Measurements from ENCODE around the gene SAMD3.
"Not testable (repeated sequence)": the region's sequence is repeated elsewhere in the genome, so short reads cannot be mapped to it uniquely, and the experiment has no call there.

The SAMD3 gene

DNA sequence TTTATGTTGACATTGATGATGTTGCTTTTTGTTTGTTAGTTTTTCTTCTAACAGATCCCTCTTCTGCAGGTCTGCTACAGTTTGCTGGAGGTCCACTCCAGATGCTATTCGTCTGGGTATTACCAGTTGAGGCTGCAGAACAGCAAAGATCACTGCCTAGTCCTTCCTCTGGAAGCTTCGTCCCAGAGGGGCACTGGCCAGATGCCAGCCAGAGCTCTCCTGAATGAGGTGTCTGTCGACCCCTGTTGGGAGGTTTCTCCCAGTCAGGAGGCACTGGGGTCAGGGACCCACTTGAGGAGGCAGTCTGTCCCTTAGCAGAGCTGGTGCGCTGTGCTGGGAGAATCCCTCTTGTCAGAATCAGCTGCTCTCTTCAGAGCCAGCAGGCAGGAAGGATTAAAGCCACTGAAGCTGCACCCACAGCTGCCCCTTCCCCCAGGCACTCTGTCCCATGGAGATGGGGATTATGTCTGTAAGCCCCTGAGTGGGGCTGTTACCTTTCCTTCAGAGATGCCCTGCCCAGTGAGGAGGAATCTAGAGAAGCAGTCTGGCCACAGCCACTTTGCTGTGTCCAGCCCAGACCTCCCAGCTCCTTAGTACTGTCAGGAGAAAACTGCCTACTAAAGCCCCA, 49.3 kb downstream of the SAMD3 start:
- DNase-seq (ENCODE audit: low read depth), result not testable (repeated sequence)

DNA sequence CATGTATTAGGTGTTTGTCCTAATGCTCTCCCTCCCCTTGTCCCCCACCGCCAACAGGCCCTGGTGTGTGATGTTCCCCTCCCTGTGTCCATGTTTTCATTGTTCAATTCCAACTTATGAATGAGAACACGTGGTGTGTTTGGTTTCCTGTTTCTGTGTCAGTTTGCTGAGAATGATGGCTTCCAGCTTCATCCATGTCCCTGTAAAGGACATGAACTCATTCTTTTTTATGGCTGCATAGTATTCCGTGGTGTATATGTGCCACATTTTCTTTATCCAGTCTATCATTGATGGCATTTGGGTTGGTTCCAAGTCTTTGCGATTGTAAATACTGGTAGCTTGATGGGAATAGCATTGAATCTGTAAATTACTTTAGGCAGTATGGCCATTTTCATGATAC, 52.6 kb downstream of the SAMD3 start:
- DNase-seq (ENCODE audit: low read depth), result not testable (repeated sequence)

- DNase-seq (ENCODE audit: low read depth), result no peak
These were observed 55.1 kb downstream of the SAMD3 start for GRCh38 chr6:130167655-130168054.

DNA sequence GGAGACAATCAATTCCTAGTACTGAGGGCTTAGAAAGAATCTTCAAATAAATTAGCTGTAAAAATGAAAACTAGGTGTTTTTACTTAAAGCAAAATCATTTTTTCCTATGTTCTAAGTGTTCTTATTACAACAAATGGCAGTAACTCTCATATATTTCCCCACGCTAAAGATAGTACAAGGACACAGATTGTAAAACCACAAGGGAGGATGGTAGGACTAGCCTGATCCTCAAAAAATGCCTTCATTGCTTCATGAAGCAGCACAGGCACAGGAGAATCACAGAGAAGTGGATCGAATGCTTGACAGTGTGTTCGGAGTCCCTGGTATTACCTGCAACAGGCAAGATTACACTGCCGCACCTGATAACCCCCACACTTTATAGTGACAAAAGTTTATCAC, 58.5 kb downstream of the SAMD3 start:
- DNase-seq (ENCODE audit: low read depth), result no peak

GRCh38 chr6:130163266-130163665, 59.5 kb downstream of the SAMD3 start:
- DNase-seq (ENCODE audit: low read depth), result no peak

DNA sequence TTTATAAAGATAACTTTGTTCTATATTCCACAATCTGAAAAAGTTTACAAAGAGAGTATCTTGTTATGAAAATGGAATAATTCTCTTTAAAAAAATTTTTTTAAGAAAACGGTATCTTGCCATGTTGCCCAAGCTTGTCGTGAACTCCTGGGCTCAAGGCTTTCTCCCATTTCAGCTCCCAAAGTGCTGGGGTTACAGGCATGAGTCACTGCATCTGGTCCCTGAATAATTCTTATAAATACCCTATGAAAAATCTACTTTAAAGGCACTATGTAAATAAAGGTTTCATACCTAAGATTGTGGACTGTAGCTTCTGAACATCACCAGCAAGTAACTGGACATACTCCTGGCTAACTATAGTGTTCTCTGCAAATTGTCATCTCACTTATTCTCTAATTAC, 60.3 kb downstream of the SAMD3 start:
- no peak for DNase-seq (ENCODE audit: low read depth)

DNA sequence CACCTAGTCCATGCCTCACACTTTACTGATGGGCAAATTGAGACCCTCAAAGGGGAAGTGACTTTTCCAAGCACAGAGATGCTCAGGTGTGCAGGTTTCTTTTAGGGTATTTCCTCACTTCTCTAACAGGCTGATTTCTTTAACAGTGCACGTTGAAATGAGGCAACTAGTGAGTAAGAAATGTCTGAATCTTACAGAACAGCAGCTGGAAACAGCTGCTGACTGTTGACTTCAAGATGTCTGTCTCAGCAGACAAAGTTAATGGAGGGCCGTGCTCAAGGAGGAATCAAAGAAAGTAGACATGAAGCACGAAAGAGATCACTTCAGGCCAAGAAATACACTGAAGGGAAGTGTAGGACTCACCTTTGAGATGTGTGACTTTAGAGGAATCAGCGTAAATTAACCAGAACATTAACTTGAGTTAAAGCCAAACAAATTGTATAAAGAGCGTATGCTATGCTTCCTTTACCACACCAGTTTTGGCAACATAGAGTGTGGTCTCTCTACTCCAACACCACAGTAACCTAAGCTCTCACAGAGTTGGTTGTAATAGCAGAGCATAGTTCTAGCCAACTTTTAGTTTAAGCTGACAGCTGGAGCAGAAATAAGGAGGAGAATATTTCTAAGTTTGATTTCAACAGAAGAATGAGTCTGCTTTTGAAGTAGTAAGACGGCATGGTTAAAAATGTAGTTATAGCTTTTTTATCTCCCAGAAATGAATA, 60.9 kb downstream of the SAMD3 start:
- DNase-seq (ENCODE audit: low read depth), result no peak

DNA sequence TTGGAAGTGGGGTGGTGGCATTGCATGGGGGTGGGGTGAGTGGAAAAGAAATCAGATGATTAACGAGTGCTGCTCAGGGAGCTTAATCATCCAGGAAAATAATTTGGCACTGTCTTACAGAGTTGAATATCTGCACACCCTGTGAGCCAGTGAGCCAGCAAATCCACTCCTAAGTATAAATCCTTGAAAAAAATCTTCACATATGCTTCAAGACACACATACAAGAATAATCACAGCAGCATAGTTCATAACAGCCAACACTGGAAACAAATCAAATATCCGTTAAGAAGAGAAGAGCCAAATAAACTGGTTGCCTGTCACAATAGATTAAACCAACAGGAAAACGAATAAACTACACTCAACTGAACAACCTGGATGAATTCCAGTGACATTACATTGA, 62.8 kb downstream of the SAMD3 start:
- no peak for DNase-seq (ENCODE audit: low read depth)

DNA sequence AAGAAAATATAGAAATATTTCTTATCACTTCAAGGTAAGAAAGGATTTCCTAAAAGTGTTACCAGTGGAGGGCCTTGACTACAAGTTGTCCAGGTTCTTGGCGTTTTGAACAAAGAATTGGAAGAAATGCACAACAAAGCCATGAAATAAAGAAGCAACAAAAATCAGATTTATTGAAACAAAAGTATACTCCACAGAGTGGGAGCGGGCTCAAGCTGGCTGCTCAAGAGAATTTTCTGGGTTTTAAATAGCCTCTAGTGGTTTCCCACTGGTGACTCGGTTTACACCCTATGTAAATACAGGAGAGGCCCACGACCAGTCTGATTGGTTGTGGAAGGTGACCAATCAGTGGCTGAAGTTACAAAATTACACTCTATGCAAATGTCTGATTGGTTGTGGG, 64.2 kb downstream of the SAMD3 start:
- DNase-seq (ENCODE audit: low read depth), result no peak

GRCh38 chr6:130158056-130158455, 64.7 kb downstream of the SAMD3 start:
- DNase-seq (ENCODE audit: low read depth), result no peak

- no peak for DNase-seq (ENCODE audit: low read depth)
These were observed 65.8 kb downstream of the SAMD3 start for GRCh38 chr6:130156908-130157307.

- no peak for DNase-seq (ENCODE audit: low read depth)
These were observed 69.7 kb downstream of the SAMD3 start for GRCh38 chr6:130152908-130153510.

GRCh38 chr6:130150906-130151305, 71.8 kb downstream of the SAMD3 start:
- no peak for DNase-seq (ENCODE audit: low read depth)

DNA sequence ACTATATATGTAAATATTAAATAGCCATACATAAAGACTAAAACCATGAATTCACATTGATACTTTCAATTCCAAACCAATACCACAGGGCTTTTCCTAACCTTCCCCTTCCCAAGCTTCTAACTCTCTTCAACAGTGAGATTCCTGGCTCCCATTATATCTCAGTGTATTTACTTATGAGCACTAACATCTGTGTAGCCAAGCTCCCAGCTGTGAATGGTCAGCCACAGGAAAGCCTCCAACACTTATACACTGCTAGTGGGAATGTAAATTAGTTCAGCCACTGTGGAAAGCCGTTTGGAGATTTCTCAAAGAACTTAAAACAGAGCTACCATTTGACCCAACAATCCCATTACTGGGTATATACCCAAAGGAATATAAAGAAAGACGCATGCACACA, 73.7 kb downstream of the SAMD3 start:
- DNase-seq (ENCODE audit: low read depth), result not testable (repeated sequence)

DNA sequence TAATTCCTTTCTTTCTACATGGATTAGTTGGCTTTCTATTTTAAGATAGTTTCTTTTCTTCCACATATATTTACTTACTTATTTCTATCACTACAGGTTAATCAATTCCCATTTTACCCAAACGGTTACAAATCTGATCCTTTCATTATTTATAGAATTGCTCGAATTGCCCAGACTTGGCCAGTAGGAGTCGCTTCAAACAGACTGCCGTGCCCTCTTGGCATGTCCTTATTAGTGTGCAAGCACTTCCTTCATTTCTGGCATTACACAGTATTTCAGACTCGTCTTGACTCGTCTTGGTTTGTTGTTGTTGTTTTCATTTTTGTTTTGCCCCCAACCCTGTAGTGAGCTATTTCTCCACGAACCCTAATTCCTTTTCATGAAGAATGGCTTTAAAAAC, 74.6 kb downstream of the SAMD3 start:
- no peak for DNase-seq (ENCODE audit: low read depth)

- DNase-seq (ENCODE audit: low read depth), result no peak
These were observed 75.6 kb downstream of the SAMD3 start for GRCh38 chr6:130147111-130147510.

- no peak for DNase-seq (ENCODE audit: low read depth)
These were observed 79.0 kb downstream of the SAMD3 start for GRCh38 chr6:130143709-130144108.

DNA sequence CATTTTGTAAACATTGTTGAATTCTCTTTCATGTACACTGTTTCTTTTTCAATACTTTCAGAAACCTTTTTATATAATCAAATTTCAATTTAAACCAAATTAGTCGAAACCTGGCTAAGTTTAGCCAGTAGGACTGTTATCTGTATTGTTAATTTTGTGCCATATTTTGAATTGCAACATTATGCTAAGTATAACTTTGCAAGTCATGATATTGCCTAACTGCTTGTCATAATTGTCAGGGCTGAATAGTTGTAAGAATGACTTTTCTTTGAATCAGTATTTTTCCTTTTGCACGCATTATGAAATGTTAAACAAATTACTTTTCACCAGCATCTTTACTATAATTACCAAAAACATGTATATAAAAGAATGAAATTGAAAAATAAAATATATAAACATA, 82.7 kb downstream of the SAMD3 start:
- DNase-seq (ENCODE audit: low read depth), result no peak

DNA sequence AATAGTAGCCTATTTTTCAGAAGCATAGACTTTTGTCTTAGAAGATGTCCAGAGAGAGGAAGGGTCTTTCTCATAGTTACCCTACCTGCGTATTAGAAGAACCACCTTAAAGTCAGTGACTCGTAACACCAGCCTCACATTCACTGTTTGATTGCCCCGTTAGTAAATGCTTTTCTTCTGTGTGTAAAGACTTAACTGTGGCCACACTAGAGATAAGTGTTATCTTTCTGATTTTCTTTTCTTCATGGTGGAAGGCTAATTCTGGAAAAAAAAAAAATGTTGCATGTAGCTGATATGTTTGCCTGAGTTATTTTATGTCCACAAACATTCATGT, 83.9 kb downstream of the SAMD3 start:
- DNase-seq (ENCODE audit: low read depth), result no peak

DNA sequence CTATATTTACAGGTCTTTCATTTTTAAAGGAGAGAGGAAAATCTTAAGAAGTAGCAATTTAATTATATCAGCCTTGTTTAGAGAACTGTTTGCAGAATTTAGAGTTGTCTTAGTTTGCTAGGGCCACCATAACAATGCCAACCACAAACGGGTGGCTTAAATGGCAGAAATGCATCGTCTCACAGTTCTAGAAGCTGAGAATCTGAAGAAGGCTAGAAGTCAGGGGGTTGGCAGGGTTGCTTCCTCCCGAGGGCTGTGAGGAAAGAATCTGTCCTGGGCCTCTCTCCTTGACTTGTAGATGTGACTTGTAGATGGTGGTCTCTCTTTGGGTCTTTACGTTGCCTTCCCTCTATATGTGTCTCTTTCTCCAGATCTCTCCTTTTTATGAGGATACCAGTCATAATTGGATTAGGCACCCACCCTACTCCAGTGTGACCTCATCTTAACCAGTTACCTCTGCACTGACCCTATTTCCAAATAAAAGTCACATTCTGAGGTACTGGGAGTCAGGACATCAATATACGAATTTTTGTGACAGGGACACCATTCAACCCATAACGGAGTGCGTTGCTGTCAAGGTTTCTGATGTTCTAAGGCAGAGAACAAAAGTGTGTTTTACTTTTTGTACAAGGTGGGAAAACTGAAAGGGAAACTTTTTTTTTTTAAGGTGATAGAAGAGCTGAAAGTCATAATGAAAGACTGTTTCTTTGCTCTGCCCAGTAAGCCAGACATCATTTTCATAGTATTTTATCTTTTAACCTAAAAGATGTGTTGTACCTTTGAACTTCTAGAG, 84.4 kb downstream of the SAMD3 start:
- DNase-seq (ENCODE audit: low read depth), result no peak

DNA sequence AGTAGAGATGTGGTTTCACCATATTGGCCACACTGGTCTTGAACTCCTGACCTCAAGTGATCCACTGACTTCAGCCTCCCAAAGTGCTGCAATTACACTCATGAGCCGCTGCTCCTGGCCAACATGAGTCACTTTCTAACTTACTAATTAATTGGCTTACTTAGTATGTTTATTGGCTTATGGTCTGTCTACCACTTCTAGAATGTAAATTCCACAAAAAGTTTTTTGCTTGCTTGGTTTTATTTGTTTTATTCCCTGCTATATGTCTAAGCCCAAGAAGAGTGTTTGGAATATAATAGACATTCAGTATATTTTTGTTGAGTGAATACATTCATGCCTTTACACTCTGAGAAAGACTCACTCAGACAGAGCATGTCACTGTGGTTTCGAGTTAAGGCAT, 86.0 kb downstream of the SAMD3 start:
- no peak for DNase-seq (ENCODE audit: low read depth)

GRCh38 chr6:130134582-130134981, 88.2 kb downstream of the SAMD3 start:
- no peak for DNase-seq (ENCODE audit: low read depth)

DNA sequence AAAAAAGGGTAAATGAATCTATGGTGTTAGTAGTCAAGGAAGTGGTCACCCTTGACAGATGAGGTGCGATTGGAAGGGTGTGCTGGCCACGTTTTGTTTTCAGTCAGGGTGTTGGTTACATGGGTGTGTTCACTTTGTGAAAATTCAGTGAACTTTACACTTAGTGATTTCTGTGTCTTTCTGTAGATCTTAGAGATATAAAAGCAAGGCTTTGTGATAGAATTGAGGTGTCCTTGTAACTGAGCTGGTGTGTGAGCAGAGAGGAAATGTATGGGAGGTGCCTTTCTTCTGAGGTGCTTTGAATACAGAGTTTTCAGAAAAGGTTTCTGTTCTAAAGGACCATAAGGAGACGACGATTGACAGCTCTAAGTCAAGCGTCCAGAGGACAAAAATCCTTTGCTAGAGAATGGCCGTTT, 90.5 kb downstream of the SAMD3 start:
- no peak for DNase-seq (ENCODE audit: low read depth)

Measured in stimulated activated CD8-positive, alpha-beta memory T cell treated with anti-CD3 and anti-CD28 coated beads, Interleukin-15, amount 100 ng/mL, for 24 hours (primary cell).